Gastrocnemius medialis (tissue), 4 donors: ENCODE results near the gene SLC9A5. TPM values are rescaled to one million over a fixed set of nuclear protein-coding genes. Genes with fewer than 3 reads are reported as not detected.
A peak's percentile ranks its signal among the peaks of the same experiment; 100 is the strongest.

Experiments used
- ATAC-seq, 2 donors: fragments of 150-250 bp; one replicate each; pipeline ENCODE4 v1.9.1; 2016
- DNase-seq, 2 donors: peaks; one replicate each; pipeline ENCODE4 v3.0.0-alpha.2; 2019
- H3K27ac ChIP-seq, 4 donors: fragments of 200-600 bp; sonication (generic); 1 replicate in 1 of 4; 2 replicates in 3 of 4; pipeline ENCODE4 v1.5.1; 2016 to 2018; ENCODE audit warnings: mild to moderate bottlenecking in 2 of 4, moderate library complexity in 1 of 4
- H3K27me3 ChIP-seq, 3 donors: fragments of 200-600 bp; sonication (generic) in 2 of 3; 1 replicate in 1 of 3; 2 replicates in 2 of 3; pipeline versions ENCODE4 v1.5.1 to v1.6.0; 2016 to 2019; ENCODE audit warnings: mild to moderate bottlenecking in 1 of 3, moderate library complexity in 1 of 3
- H3K36me3 ChIP-seq, 2 donors: fragments of 200-600 bp; sonication (generic) in 1 of 2; one replicate each; pipeline ENCODE4 v1.5.1; 2017 to 2018
- H3K4me1 ChIP-seq, 2 donors: fragments of 200-600 bp; sonication (generic) in 1 of 2; one replicate each; pipeline ENCODE4 v1.5.1; 2016 to 2017; ENCODE audit warnings: mild to moderate bottlenecking in 2 of 2
- H3K4me3 ChIP-seq, 4 donors: fragments of 200-600 bp; sonication (generic) in 3 of 4; 1 replicate in 1 of 4; 2 replicates in 3 of 4; pipeline ENCODE4 v1.5.1; 2016 to 2019; ENCODE audit warnings: mild to moderate bottlenecking in 2 of 4
- H3K9me3 ChIP-seq, 3 donors: fragments of 200-600 bp; sonication (generic) in 2 of 3; 1 replicate in 1 of 3; 2 replicates in 2 of 3; pipeline ENCODE4 v1.5.1; 2016 to 2019
- POLR2A ChIP-seq, 2 donors: fragments of 450-650 bp; IDR thresholded peaks; one replicate each; pipeline ENCODE4 v1.6.1; 2017; ENCODE audit warnings: antibody characterized with exemption in 2 of 2, mild to moderate bottlenecking in 2 of 2, moderate library complexity in 2 of 2
- in situ Hi-C, 4 donors: fragments of 200-750 bp; cut with MboI; loops; one replicate each; pipeline versions ENCODE4 v1.15.0 to v1.8.0; 2017; ENCODE audit warnings: low sequenced_read_pairs in 4 of 4
- intact Hi-C: fragments of 100-400 bp; cut with DNase I; formaldehyde crosslinking; loops from one replicate; pipeline ENCODE4 v1.15.1; 2023; ENCODE audit warnings: low total_unique reads
- total RNA-seq, 4 donors: library from RNA; depleted of rRNA; stranded (reverse); fragments of >200 nt; gene quantifications; one replicate each; pipeline versions ENCODE4 v1.1.0 to v1.2.3, GENCODE V29; 2016
- TF ChIP-seq, protein P1 (sequence below), 5 experiments: fragments of 450-650 bp in 3 of 5; fragments of 200-600 bp in 2 of 5; sonication (generic) in 2 of 5; IDR thresholded peaks in 4 of 5; conservative IDR thresholded peaks in 1 of 5; 1 replicate in 4 of 5; 2 replicates in 1 of 5; pipeline ENCODE4 v1.5.1; 2016 to 2019; ENCODE audit warnings: antibody characterized with exemption in 5 of 5, mild to moderate bottlenecking in 3 of 5, moderate library complexity in 3 of 5

The SLC9A5 gene
- total RNA-seq, 4 donors from 2014 or later = 0.61 to 2.0 (median 1.2) TPM

GRCh38 chr16:67247192-67248072 lies 1.3 kb upstream of the SLC9A5 start, which contains the start of gene FHOD1:
Gene FHOD1 (minus strand): TSS chr16:67247481. CDS start chr16:67247410, 71 bp downstream.
- Histone ChIP-seq H3K27me3 (no peaks in the 10 kb centered on the region), H3K4me3 (peak within 1 kb of the TSS; percentile 84 to 93 (median 90)), H3K27ac (peak within 1 kb of the TSS; percentile 94 to 99 (median 98)), H3K4me1 (peaks cover 53 to 56% of the 10 kb centered on the region in 2 donors), H3K9me3 (no peaks in the 10 kb centered on the region), H3K36me3 (no peaks in the 10 kb centered on the region)
- in situ Hi-C loops = no loop called here
- intact Hi-C loops = loop anchor here (5.0 kb wide), 3 partner anchors 85 to 825 kb away; partner anchors contain the start of gene HSF4
- TF ChIP-seq, protein P1, sequence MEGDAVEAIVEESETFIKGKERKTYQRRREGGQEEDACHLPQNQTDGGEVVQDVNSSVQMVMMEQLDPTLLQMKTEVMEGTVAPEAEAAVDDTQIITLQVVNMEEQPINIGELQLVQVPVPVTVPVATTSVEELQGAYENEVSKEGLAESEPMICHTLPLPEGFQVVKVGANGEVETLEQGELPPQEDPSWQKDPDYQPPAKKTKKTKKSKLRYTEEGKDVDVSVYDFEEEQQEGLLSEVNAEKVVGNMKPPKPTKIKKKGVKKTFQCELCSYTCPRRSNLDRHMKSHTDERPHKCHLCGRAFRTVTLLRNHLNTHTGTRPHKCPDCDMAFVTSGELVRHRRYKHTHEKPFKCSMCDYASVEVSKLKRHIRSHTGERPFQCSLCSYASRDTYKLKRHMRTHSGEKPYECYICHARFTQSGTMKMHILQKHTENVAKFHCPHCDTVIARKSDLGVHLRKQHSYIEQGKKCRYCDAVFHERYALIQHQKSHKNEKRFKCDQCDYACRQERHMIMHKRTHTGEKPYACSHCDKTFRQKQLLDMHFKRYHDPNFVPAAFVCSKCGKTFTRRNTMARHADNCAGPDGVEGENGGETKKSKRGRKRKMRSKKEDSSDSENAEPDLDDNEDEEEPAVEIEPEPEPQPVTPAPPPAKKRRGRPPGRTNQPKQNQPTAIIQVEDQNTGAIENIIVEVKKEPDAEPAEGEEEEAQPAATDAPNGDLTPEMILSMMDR (IDR thresholded peaks at IDR 0.05 in 4 of 5, conservative IDR thresholded peaks at IDR 0.05 in 1 of 5) = peak in 1 of 5 experiments; percentile 6
- TF ChIP-seq POLR2A (IDR thresholded peaks at IDR 0.05) = peak; percentile 86 to 93
- ATAC-seq (peak; percentile 45 to 46), DNase-seq (peak; percentile 98 to 99)

DNA sequence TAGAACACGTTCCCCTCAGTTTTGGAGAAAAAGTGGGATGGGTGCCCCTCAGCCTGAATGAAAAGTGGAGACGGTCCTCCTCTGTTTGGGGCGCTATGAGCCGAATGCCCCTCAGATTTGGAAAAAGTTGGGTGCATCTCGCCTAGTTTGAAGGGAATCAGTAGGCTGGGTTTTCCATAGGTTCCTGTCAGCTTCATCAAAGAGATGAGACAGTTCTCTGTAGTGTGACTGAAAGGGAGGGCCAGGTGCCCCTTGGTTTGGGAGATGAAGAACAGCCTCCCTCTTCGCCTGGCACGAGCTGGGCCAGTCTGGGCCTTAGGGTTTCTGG lies 742 bp upstream of the SLC9A5 start:
- H3K27me3 ChIP-seq = no peaks in the 10 kb centered on the region
- intact Hi-C loops = loop anchor here (5.0 kb wide), 3 partner anchors 86 to 824 kb away; partner anchors contain the start of gene HSF4
- peak overlapping the region; percentile 68 to 93 (median 88) for H3K4me3 ChIP-seq
- no peaks in the 10 kb centered on the region for H3K36me3 ChIP-seq
- DNase-seq = no peak
- TF ChIP-seq POLR2A (IDR thresholded peaks at IDR 0.05) = no peak
- TF ChIP-seq, protein P1 (IDR thresholded peaks at IDR 0.05 in 4 of 5, conservative IDR thresholded peaks at IDR 0.05 in 1 of 5) = no peak
- H3K4me1 ChIP-seq = peaks cover 50% of the 10 kb centered on the region in 2 donors
- no peaks in the 10 kb centered on the region for H3K9me3 ChIP-seq
- ATAC-seq = no peak
- in situ Hi-C loops = no loop called here
- H3K27ac ChIP-seq = peak overlapping the region; percentile 94 to 99 (median 98)

DNA sequence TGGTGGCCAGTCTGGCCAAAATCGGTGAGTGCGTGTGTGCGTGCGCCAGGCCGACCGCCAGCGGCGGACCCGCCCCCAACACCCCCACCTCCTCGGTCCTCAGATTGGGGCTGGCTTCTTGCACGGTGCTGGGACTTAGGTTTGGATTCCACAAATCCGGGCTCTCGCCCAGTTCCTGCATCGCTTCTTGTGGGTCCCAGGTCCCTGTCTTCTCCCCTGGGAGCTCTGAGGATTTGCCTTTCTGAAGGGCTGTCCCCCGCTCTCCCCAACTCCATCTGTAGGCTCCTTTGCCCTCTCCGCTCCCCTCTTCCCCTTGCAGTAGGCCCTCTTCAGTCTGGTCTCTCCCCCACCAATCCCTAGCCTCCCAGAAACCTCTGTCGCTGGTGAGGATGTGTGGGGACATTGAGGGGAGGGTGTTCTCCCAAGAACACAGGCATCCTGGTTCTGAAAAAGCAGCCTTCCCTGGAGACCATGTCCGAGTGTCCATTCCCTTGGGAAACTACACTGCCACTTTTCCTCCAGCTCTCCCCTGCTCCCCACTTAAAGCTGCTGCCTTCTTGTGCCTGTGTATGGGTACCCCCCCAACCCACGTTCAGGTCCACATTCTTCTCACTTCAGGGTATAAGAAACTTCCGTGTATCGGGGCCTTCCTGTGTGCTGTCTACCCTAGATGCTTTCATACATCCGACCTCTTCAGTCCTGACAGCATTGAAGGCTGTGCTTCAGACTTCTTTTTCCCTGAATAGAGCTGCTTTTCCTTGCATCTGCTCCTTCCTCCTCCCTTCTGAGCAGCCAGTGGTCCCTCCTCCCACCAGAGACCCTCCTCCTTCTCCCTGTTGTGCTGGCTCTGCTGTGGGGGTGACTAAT lies 632 bp downstream of the SLC9A5 start:
- ATAC-seq = no peak
- TF ChIP-seq POLR2A (IDR thresholded peaks at IDR 0.05) = no peak
- TF ChIP-seq, protein P1 (IDR thresholded peaks at IDR 0.05 in 4 of 5, conservative IDR thresholded peaks at IDR 0.05 in 1 of 5) = peak in 1 of 5 experiments; percentile 3
- Histone ChIP-seq H3K27me3 (no peaks in the 10 kb centered on the region), H3K9me3 (no peaks in the 10 kb centered on the region), H3K36me3 (no peaks in the 10 kb centered on the region), H3K27ac (peak overlapping the region; percentile 94 to 99 (median 98)), H3K4me3 (peak overlapping the region; percentile 68 to 93 (median 88)), H3K4me1 (peaks cover 36% of the 10 kb centered on the region in 2 donors)
- in situ Hi-C loops (no loop called here), intact Hi-C loops (loop anchor here (5.0 kb wide), 3 partner anchors 87 to 823 kb away; partner anchors contain the start of gene HSF4)
- DNase-seq = no peak

DNA sequence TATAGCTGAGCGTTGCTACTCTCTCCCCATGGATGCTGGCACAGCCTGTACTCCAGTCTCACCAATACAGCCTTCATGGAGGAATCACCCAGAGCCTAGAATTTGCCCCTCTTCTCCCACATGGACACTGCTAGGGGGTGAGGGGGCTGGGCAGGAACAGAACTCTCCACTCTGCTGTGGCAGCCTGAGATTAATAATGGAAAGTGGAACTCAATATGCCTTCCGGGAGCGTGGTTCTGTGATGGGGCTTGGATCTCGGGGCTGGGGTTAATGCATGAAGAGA lies 1.2 kb downstream of the SLC9A5 start:
- intact Hi-C loops = no loop called here
- H3K36me3 ChIP-seq = no peaks in the 10 kb centered on the region
- DNase-seq = no peak

More for the DNA sequence above, 1.2 kb downstream of the SLC9A5 start:
- H3K4me1 ChIP-seq = peaks cover 30% of the 10 kb centered on the region in 2 donors
- in situ Hi-C loops = no loop called here
- no peak for ATAC-seq
- TF ChIP-seq POLR2A (IDR thresholded peaks at IDR 0.05) = no peak
- TF ChIP-seq, protein P1 (IDR thresholded peaks at IDR 0.05 in 4 of 5, conservative IDR thresholded peaks at IDR 0.05 in 1 of 5) = no peak
- no peak overlapping the region for H3K27ac ChIP-seq
- no peaks in the 10 kb centered on the region for H3K9me3 ChIP-seq
- no peak overlapping the region for H3K4me3 ChIP-seq
- no peaks in the 10 kb centered on the region for H3K27me3 ChIP-seq
